ENCODE data around the gene AGPS. TPM values are rescaled to one million over a fixed set of nuclear protein-coding genes. Genes with fewer than 3 reads are reported as not detected.
"Not testable (repeated sequence)": the region's sequence is repeated elsewhere in the genome, so short reads cannot be mapped to it uniquely, and the experiment has no call there.

Gene AGPS
- total and polyA plus RNA-seq, 2 donors (not counting 1 experiment from before 2014, with no cell fraction given) = 2.2 to 25.5 TPM

- no peaks in the 10 kb centered on the region for H4K20me1 ChIP-seq (ENCODE audit: control insufficient read depth, insufficient read depth, low read length, poor library complexity, severe bottlenecking)
These were observed 91.0 kb downstream of the AGPS start for GRCh38 chr2:177483531-177483930.

GRCh38 chr2:177484180-177484795 lies 91.7 kb downstream of the AGPS start:
- Mint-ChIP-seq H3K27ac (no peak overlapping the region), H3K4me3 (no peak overlapping the region), H3K4me1 (no peaks in the 10 kb centered on the region), H3K9me3 (ENCODE audit: insufficient read depth) (no peaks in the 10 kb centered on the region), H3K27me3 (no peaks in the 10 kb centered on the region)
- WGBS (ENCODE audit: insufficient coverage) = 99% methylated on average over 10 of the region's 14 CpGs
- ATAC-seq (ENCODE audit: low read depth) (no peak), DNase-seq (no peak)
- no peaks in the 10 kb centered on the region for H3K9me3 ChIP-seq (ENCODE audit: control extremely low read depth in 1 of 3, control insufficient read depth in 2 of 3, insufficient read depth in 1 of 3, low read length in 2 of 3)
- no peak overlapping the region for H3K4me2 ChIP-seq (replicated peaks; ENCODE audit: low read depth, low read length, poor library complexity, severe bottlenecking)
- intact Hi-C loops (cut with micrococcal nuclease) = no loop called here
- no peaks in the 10 kb centered on the region for H3K4me1 ChIP-seq (ENCODE audit: control insufficient read depth in 2 of 2, insufficient read depth in 2 of 2, low read length in 2 of 2)
- H3K27me3 ChIP-seq (replicated peaks in 1 of 4; ENCODE audit: control extremely low read depth in 1 of 4, control insufficient read depth in 3 of 4, insufficient read depth in 4 of 4, low read length in 3 of 4) = no peaks in the 10 kb centered on the region
- ChIA-PET POLR2A (no interaction called here), CTCF (no interaction called here)
- no peak overlapping the region for H3K9ac ChIP-seq (ENCODE audit: low read length)
- no peak overlapping the region for H3K4me3 ChIP-seq (ENCODE audit: control extremely low read depth in 1 of 5, extremely low read depth in 1 of 5, insufficient read depth in 1 of 5, low read depth in 2 of 5, low read length in 4 of 5)
- H4K20me1 ChIP-seq (ENCODE audit: control insufficient read depth, insufficient read depth, low read length, poor library complexity, severe bottlenecking) = no peaks in the 10 kb centered on the region
- no peak for TF ChIP-seq CTCF (IDR thresholded peaks at IDR 0.05)
- TF ChIP-seq EZH2 (IDR thresholded peaks at IDR 0.05; ENCODE audit: borderline replicate concordance, insufficient read depth, low read depth, low read length, poor library complexity, severe bottlenecking) = no peak
- H2AFZ ChIP-seq (ENCODE audit: insufficient read depth, low read depth, low read length, poor library complexity, severe bottlenecking) = no peak overlapping the region
- no peaks in the 10 kb centered on the region for H3K79me2 ChIP-seq (ENCODE audit: control insufficient read depth, insufficient read depth, low read length)
- no peak overlapping the region for H3K27ac ChIP-seq (ENCODE audit: low read length in 2 of 2)
- H3K36me3 ChIP-seq (replicated peaks in 1 of 2; ENCODE audit: control extremely low read depth in 1 of 2, control insufficient read depth in 1 of 2, extremely low read depth in 1 of 2, insufficient read depth in 2 of 2, low read length in 1 of 2) = peaks cover 0 to 7% of the 10 kb centered on the region in 2 experiments

More at GRCh38 chr2:177483531-177483930, 91.0 kb downstream of the AGPS start:
- Histone ChIP-seq H3K4me3 (ENCODE audit: control extremely low read depth in 1 of 5, extremely low read depth in 1 of 5, insufficient read depth in 1 of 5, low read depth in 2 of 5, low read length in 4 of 5) (no peak overlapping the region), H3K9me3 (ENCODE audit: control extremely low read depth in 1 of 3, control insufficient read depth in 2 of 3, insufficient read depth in 1 of 3, low read length in 2 of 3) (no peaks in the 10 kb centered on the region), H3K4me2 (replicated peaks; ENCODE audit: low read depth, low read length, poor library complexity, severe bottlenecking) (no peak overlapping the region), H2AFZ (ENCODE audit: insufficient read depth, low read depth, low read length, poor library complexity, severe bottlenecking) (no peak overlapping the region), H3K9ac (ENCODE audit: low read length) (no peak overlapping the region), H3K27ac (ENCODE audit: low read length in 2 of 2) (no peak overlapping the region), H3K36me3 (replicated peaks in 1 of 2; ENCODE audit: control extremely low read depth in 1 of 2, control insufficient read depth in 1 of 2, extremely low read depth in 1 of 2, insufficient read depth in 2 of 2, low read length in 1 of 2) (peaks cover 0 to 7% of the 10 kb centered on the region in 2 experiments), H3K27me3 (replicated peaks in 1 of 4; ENCODE audit: control extremely low read depth in 1 of 4, control insufficient read depth in 3 of 4, insufficient read depth in 4 of 4, low read length in 3 of 4) (no peaks in the 10 kb centered on the region), H3K79me2 (ENCODE audit: control insufficient read depth, insufficient read depth, low read length) (no peaks in the 10 kb centered on the region), H3K4me1 (ENCODE audit: control insufficient read depth in 2 of 2, insufficient read depth in 2 of 2, low read length in 2 of 2) (no peaks in the 10 kb centered on the region)
- DNase-seq (no peak), ATAC-seq (ENCODE audit: low read depth) (no peak)
- no CpG with 5 or more reads among the region's 2 CpGs for WGBS (ENCODE audit: insufficient coverage)
- ChIA-PET POLR2A (no interaction called here), CTCF (no interaction called here)
- intact Hi-C loops (cut with micrococcal nuclease) = no loop called here
- no peak overlapping the region for H3K4me3 Mint-ChIP-seq
- no peak overlapping the region for H3K27ac Mint-ChIP-seq
- no peaks in the 10 kb centered on the region for H3K4me1 Mint-ChIP-seq
- TF ChIP-seq EZH2 (IDR thresholded peaks at IDR 0.05; ENCODE audit: borderline replicate concordance, insufficient read depth, low read depth, low read length, poor library complexity, severe bottlenecking) (no peak), CTCF (IDR thresholded peaks at IDR 0.05) (no peak)
- H3K27me3 Mint-ChIP-seq = no peaks in the 10 kb centered on the region
- no peaks in the 10 kb centered on the region for H3K9me3 Mint-ChIP-seq (ENCODE audit: insufficient read depth)

DNA sequence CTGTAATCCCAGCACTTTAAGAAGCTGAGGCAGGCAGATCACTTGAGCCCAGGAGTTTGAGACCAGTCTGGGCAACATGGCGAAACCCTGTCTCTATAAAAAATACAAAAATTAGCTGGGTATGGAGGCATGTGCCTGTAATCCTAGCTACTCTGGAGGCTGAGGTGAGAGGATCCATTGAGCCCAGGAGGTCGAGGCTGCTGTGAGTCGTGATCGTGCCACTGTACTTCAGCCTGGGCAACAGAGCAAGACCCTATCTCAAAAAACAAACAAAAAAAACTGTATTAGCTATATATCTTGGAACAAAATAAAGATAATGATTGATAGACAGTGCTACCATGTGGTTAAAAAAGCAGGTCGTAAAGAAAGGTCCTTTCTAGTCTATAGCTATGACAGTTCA lies 93.1 kb downstream of the AGPS start:
- H3K27ac Mint-ChIP-seq; H3K4me1 Mint-ChIP-seq; H2AFZ ChIP-seq (ENCODE audit: insufficient read depth, low read depth, low read length, poor library complexity, severe bottlenecking); H3K4me3 Mint-ChIP-seq; H3K4me2 ChIP-seq (replicated peaks; ENCODE audit: low read depth, low read length, poor library complexity, severe bottlenecking); POLR2A ChIA-PET; H3K27me3 ChIP-seq (replicated peaks in 1 of 4; ENCODE audit: control extremely low read depth in 1 of 4, control insufficient read depth in 3 of 4, insufficient read depth in 4 of 4, low read length in 3 of 4); H3K9me3 ChIP-seq (ENCODE audit: control extremely low read depth in 1 of 3, control insufficient read depth in 2 of 3, insufficient read depth in 1 of 3, low read length in 2 of 3); intact Hi-C loops (cut with micrococcal nuclease); H3K36me3 ChIP-seq (replicated peaks in 1 of 2; ENCODE audit: control extremely low read depth in 1 of 2, control insufficient read depth in 1 of 2, extremely low read depth in 1 of 2, insufficient read depth in 2 of 2, low read length in 1 of 2); CTCF ChIA-PET; H3K79me2 ChIP-seq (ENCODE audit: control insufficient read depth, insufficient read depth, low read length); ATAC-seq (ENCODE audit: low read depth); H4K20me1 ChIP-seq (ENCODE audit: control insufficient read depth, insufficient read depth, low read length, poor library complexity, severe bottlenecking); H3K9me3 Mint-ChIP-seq (ENCODE audit: insufficient read depth); H3K4me3 ChIP-seq (ENCODE audit: control extremely low read depth in 1 of 5, extremely low read depth in 1 of 5, insufficient read depth in 1 of 5, low read depth in 2 of 5, low read length in 4 of 5); DNase-seq; H3K27me3 Mint-ChIP-seq; H3K4me1 ChIP-seq (ENCODE audit: control insufficient read depth in 2 of 2, insufficient read depth in 2 of 2, low read length in 2 of 2); H3K27ac ChIP-seq (ENCODE audit: low read length in 2 of 2); H3K9ac ChIP-seq (ENCODE audit: low read length): not testable (repeated sequence)
- no CpG with 5 or more reads among the region's 5 CpGs for WGBS (ENCODE audit: insufficient coverage)

All from B cell (primary cell).